CD4-positive, alpha-beta memory T cell (primary cell): ENCODE measurements around the gene GSTO2. TPM values are rescaled to one million over a fixed set of nuclear protein-coding genes. Genes with fewer than 3 reads are reported as not detected.
"Not testable (repeated sequence)": the region's sequence is repeated elsewhere in the genome, so short reads cannot be mapped to it uniquely, and the experiment has no call there.

ENCODE experiments used
- CTCF ChIA-PET: fragments of 350-600 bp; sonication (Branson Sonifier 250); formaldehyde crosslinking; loops from one replicate; lab custom pipeline; 2021; ENCODE audit warnings: inconsistent platforms; ENCODE audit not compliant: partially characterized antibody; lab: Charles Lee
- POLR2A ChIA-PET: fragments of 350-600 bp; sonication (Branson Sonifier 250); formaldehyde crosslinking; loops from one replicate; lab custom pipeline; 2021; ENCODE audit not compliant: partially characterized antibody; lab: Charles Lee
- DNase-seq, 5 donors: peaks; one replicate each; pipeline versions ENCODE4 v3.0.0 to v3.0.0-alpha.2; 2020 to 2022; ENCODE audit warnings: mixed read lengths in 1 of 5
- H3K27ac ChIP-seq: one replicate; pipeline ENCODE4 v1.7.0; 2013; ENCODE audit warnings: low read depth, low read length
- H3K27me3 ChIP-seq: 2 replicates; pipeline ENCODE4 v1.7.0; 2013; ENCODE audit warnings: mild to moderate bottlenecking, low read length, moderate library complexity; ENCODE audit not compliant: insufficient read depth
- H3K36me3 ChIP-seq: 2 replicates; pipeline ENCODE4 v1.7.0; 2013; ENCODE audit warnings: mild to moderate bottlenecking, low read length, moderate library complexity; ENCODE audit not compliant: insufficient read depth
- H3K4me1 ChIP-seq: 2 replicates; pipeline ENCODE4 v1.7.0; 2013; ENCODE audit warnings: mild to moderate bottlenecking, low read length, moderate library complexity; ENCODE audit not compliant: insufficient read depth
- H3K4me3 ChIP-seq, 2 donors: one replicate each; pipeline ENCODE4 v1.7.0; 2013; ENCODE audit warnings: low read length in 2 of 2, mild to moderate bottlenecking in 1 of 2
- H3K9me3 ChIP-seq, 2 donors: one replicate each; pipeline ENCODE4 v1.7.0; 2013; ENCODE audit warnings: low read length in 2 of 2, control low read depth in 1 of 2; ENCODE audit not compliant: control insufficient read depth in 1 of 2
- H3K27ac Mint-ChIP-seq, 7 donors: one replicate each; pipeline ENCODE4 v1.8.0; 2020 to 2021; ENCODE audit warnings: mixed read lengths in 7 of 7, mild to moderate bottlenecking in 6 of 7, inconsistent platforms in 3 of 7, moderate library complexity in 3 of 7
- H3K27me3 Mint-ChIP-seq, 2 donors: one replicate each; pipeline ENCODE4 v1.8.0; 2020 to 2021; ENCODE audit warnings: mixed read lengths in 2 of 2
- H3K36me3 Mint-ChIP-seq, 2 donors: one replicate each; pipeline ENCODE4 v1.8.0; 2020 to 2021; ENCODE audit warnings: mixed read lengths in 2 of 2, inconsistent platforms in 1 of 2, mild to moderate bottlenecking in 1 of 2
- H3K4me1 Mint-ChIP-seq, 4 donors: one replicate each; pipeline ENCODE4 v1.8.0; 2020 to 2021; ENCODE audit warnings: mixed read lengths in 4 of 4, mild to moderate bottlenecking in 1 of 4
- H3K4me3 Mint-ChIP-seq, 8 donors: one replicate each; pipeline ENCODE4 v1.8.0; 2020 to 2021; ENCODE audit warnings: mixed read lengths in 8 of 8, mild to moderate bottlenecking in 7 of 8, moderate library complexity in 6 of 8, inconsistent platforms in 3 of 8
- H3K9me3 Mint-ChIP-seq, 8 donors: one replicate each; pipeline ENCODE4 v1.8.0; 2020 to 2021; ENCODE audit warnings: mixed read lengths in 8 of 8, mild to moderate bottlenecking in 5 of 8, inconsistent platforms in 3 of 8, moderate library complexity in 1 of 8
- intact Hi-C: fragments of 100-400 bp; cut with micrococcal nuclease; formaldehyde crosslinking; loops from one replicate; pipeline ENCODE4 v1.15.1; 2023
- polyA plus RNA-seq, 2 donors: library from polyadenylated mRNA; unstranded; fragments of 300-500 nt; fragmentation: Illumina TruSeq; gene quantifications; one replicate each; pipeline ENCODE4 v1.2.3, GENCODE V29; 2021
- total RNA-seq, 2 experiments: library from RNA; stranded (reverse); gene quantifications; one replicate each; pipeline ENCODE4 v1.2.3, GENCODE V29; 2021

GSTO2 gene
- total and polyA plus RNA-seq, 4 experiments from 2014 or later: 0.94 to 2.3 (median 1.4) TPM

DNA sequence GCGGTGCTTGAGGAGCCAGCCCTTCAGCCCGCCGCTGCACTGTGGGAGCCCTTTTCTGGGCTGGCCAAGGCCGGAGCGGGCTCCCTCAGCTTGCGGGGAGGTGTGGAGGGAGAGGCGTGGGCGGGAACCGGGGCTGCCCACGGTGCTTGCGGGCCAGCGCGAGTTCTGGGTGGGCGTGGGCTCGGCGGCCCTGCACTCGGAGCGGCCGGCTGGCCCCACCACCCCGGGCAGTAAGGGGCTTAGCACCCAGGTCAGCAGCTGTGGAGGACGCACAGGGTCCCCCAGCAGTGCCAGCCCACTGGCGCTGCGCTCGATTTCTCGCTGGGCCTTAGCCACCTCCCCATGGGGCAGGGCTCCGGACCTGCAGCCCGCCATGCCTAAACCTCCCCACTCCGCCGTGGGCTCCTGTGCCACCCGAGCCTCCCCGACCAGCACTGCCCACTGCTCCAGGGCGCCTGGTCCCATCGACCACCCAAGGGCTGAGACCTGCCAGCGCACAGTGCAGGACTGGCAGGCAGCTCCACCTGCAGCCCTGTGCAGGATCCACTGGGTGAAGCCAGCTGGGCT, 23.8 kb upstream of the GSTO2 start:
- Histone ChIP-seq H3K9me3 (no peaks in the 10 kb centered on the region), H3K4me1 (no peaks in the 10 kb centered on the region), H3K4me3 (no peak overlapping the region), H3K27ac (no peak overlapping the region), H3K27me3 (peaks cover 3% of the 10 kb centered on the region), H3K36me3 (no peaks in the 10 kb centered on the region)
- ChIA-PET POLR2A (interaction anchor here (1.3 kb wide), 1 partner anchor 11 kb away, joined by 3 read pairs; no protein-coding TSS in a partner anchor), CTCF (interaction anchor here (1.1 kb wide), 1 partner anchor 9 kb away, joined by 3 read pairs; the partner anchor contains the start of gene GSTO1)
- Mint-ChIP-seq H3K36me3 (peaks cover 0 to 4% of the 10 kb centered on the region in 2 donors), H3K4me3 (no peak overlapping the region), H3K27me3 (peaks cover 6 to 12% of the 10 kb centered on the region in 2 donors), H3K4me1 (no peaks in the 10 kb centered on the region), H3K27ac (no peak overlapping the region), H3K9me3 (peaks cover 0 to 2% (median 0%) of the 10 kb centered on the region in 8 donors)
- intact Hi-C loops: no loop called here
- no peak for DNase-seq

DNA sequence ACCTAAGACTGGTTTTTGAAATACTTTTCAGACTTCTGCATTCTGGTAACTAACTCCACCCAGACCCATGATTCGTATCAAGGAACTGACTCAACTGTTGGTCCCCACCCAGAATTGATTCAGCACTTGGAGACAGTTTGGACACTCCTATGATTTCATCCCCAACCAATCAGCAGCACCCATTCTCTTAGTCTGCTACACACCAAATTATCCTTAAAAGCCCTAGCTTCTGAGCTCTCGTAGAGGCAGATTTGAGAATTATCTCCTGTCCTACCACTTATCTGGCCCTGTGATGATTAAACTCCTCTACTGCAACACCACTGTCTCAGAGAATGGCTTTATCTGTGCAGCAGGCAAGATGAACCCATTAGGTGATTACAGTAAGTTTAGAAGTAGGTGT, 22.0 kb upstream of the GSTO2 start:
- ChIA-PET CTCF (interaction anchor here (2.4 kb wide), 1 partner anchor 28 kb away, joined by 14 read pairs; no protein-coding TSS in a partner anchor), POLR2A (no interaction called here)
- no peaks in the 10 kb centered on the region for H3K27me3 ChIP-seq
- no peak overlapping the region for H3K4me3 Mint-ChIP-seq
- peaks cover 0 to 4% of the 10 kb centered on the region in 2 donors for H3K36me3 Mint-ChIP-seq
- H3K27ac Mint-ChIP-seq: no peak overlapping the region
- peaks cover 5 to 11% of the 10 kb centered on the region in 2 donors for H3K27me3 Mint-ChIP-seq
- no peaks in the 10 kb centered on the region for H3K36me3 ChIP-seq
- no peaks in the 10 kb centered on the region for H3K4me1 Mint-ChIP-seq
- no peak for DNase-seq
- no peaks in the 10 kb centered on the region for H3K4me1 ChIP-seq
- H3K9me3 ChIP-seq: no peaks in the 10 kb centered on the region
- no peak overlapping the region for H3K27ac ChIP-seq
- H3K4me3 ChIP-seq: no peak overlapping the region
- intact Hi-C loops: no loop called here
- peaks cover 0 to 2% (median 0%) of the 10 kb centered on the region in 8 donors for H3K9me3 Mint-ChIP-seq

GRCh38 chr10:104247513-104248146, 21.4 kb upstream of the GSTO2 start:
- peaks cover 0 to 2% (median 0%) of the 10 kb centered on the region in 8 donors for H3K9me3 Mint-ChIP-seq
- peaks cover 5 to 10% of the 10 kb centered on the region in 2 donors for H3K27me3 Mint-ChIP-seq
- Histone ChIP-seq H3K4me3 (no peak overlapping the region), H3K27ac (no peak overlapping the region), H3K9me3 (no peaks in the 10 kb centered on the region), H3K4me1 (no peaks in the 10 kb centered on the region), H3K36me3 (no peaks in the 10 kb centered on the region), H3K27me3 (no peaks in the 10 kb centered on the region)
- no peak for DNase-seq
- ChIA-PET POLR2A (no interaction called here), CTCF (interaction anchor here (0.9 to 2.4 kb wide), 2 partner anchors 9 to 27 kb away, joined by 4 to 14 read pairs; no protein-coding TSS in a partner anchor)
- H3K4me3 Mint-ChIP-seq: no peak overlapping the region
- peaks cover 0 to 4% of the 10 kb centered on the region in 2 donors for H3K36me3 Mint-ChIP-seq
- no peaks in the 10 kb centered on the region for H3K4me1 Mint-ChIP-seq
- intact Hi-C loops: no loop called here
- H3K27ac Mint-ChIP-seq: no peak overlapping the region

DNA sequence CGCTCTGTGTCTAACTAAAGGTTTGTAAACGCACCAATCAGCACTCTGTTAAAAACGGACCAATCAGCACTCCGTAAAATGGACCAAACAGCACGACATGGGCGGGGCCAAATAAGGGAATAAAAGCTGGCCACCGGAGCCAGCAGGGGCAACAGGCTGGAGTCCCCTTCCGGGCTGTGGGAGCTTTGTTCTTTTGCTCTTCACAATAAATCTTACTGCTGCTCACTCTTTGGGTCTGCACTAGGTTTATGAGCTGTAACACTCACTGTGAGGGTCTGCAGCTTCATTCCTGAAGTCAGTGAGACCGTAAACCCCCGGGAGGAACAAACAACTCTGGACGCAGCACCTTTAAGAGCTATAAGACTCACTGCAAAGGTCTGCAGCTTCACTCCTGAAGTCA, 20.1 kb upstream of the GSTO2 start:
- H3K4me3 Mint-ChIP-seq, H3K4me1 ChIP-seq, H3K27ac Mint-ChIP-seq, H3K27ac ChIP-seq, H3K9me3 ChIP-seq, intact Hi-C loops, H3K36me3 ChIP-seq, H3K9me3 Mint-ChIP-seq, H3K27me3 ChIP-seq, H3K4me1 Mint-ChIP-seq, H3K36me3 Mint-ChIP-seq, POLR2A ChIA-PET, DNase-seq, H3K4me3 ChIP-seq, H3K27me3 Mint-ChIP-seq: not testable (repeated sequence)
- CTCF ChIA-PET: interaction anchor here (0.6 to 2.4 kb wide), 2 partner anchors 26 to 266 kb away, joined by 3 to 14 read pairs; no protein-coding TSS in a partner anchor

GRCh38 chr10:104250371-104250770, 18.6 kb upstream of the GSTO2 start:
- no peak for DNase-seq
- Mint-ChIP-seq H3K4me3 (no peak overlapping the region), H3K9me3 (peaks cover 0 to 2% (median 0%) of the 10 kb centered on the region in 8 donors), H3K27me3 (peaks cover 5% of the 10 kb centered on the region in 2 donors), H3K4me1 (peaks cover 9 to 13% (median 10%) of the 10 kb centered on the region in 4 donors), H3K27ac (no peak overlapping the region), H3K36me3 (peaks cover 0 to 4% of the 10 kb centered on the region in 2 donors)
- CTCF ChIA-PET: interaction anchor here (1.6 kb wide), 1 partner anchor 24 kb away, joined by 7 read pairs; no protein-coding TSS in a partner anchor
- intact Hi-C loops: no loop called here
- H3K4me3 ChIP-seq: no peak overlapping the region
- no peaks in the 10 kb centered on the region for H3K27me3 ChIP-seq
- H3K36me3 ChIP-seq: no peaks in the 10 kb centered on the region
- H3K9me3 ChIP-seq: no peaks in the 10 kb centered on the region
- no peak overlapping the region for H3K27ac ChIP-seq
- peaks cover 6% of the 10 kb centered on the region for H3K4me1 ChIP-seq
- POLR2A ChIA-PET: no interaction called here

DNA sequence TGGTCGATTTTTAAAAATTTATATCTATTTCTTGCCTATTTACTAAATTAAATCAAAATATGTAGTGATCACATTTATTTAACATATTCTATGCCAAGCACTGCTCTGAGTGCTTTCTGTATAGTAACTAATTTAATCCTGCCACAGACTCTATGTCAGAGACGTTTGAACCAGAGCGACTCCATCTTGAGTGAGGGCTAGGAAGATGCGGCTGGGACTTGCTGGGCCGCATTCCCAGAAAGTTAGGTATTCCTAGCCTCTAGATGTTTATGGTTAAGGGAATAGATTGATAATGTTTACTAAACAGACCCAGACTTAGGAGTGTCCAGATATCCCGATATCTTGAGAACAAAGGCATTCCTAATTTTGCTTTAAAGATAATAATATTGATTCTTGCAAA, 17.5 kb upstream of the GSTO2 start:
- H3K36me3 ChIP-seq: no peaks in the 10 kb centered on the region
- Mint-ChIP-seq H3K27ac (no peak overlapping the region), H3K27me3 (peaks cover 5% of the 10 kb centered on the region in 2 donors), H3K4me3 (no peak overlapping the region), H3K4me1 (peaks cover 14 to 23% (median 18%) of the 10 kb centered on the region in 4 donors), H3K9me3 (peaks cover 0 to 2% (median 0%) of the 10 kb centered on the region in 8 donors), H3K36me3 (peaks cover 4 to 6% of the 10 kb centered on the region in 2 donors)
- no peak for DNase-seq
- ChIA-PET POLR2A (no interaction called here), CTCF (no interaction called here)
- intact Hi-C loops: no loop called here
- H3K27ac ChIP-seq: no peak overlapping the region
- H3K27me3 ChIP-seq: no peaks in the 10 kb centered on the region
- peaks cover 14% of the 10 kb centered on the region for H3K4me1 ChIP-seq
- no peaks in the 10 kb centered on the region for H3K9me3 ChIP-seq
- H3K4me3 ChIP-seq: no peak overlapping the region

DNA sequence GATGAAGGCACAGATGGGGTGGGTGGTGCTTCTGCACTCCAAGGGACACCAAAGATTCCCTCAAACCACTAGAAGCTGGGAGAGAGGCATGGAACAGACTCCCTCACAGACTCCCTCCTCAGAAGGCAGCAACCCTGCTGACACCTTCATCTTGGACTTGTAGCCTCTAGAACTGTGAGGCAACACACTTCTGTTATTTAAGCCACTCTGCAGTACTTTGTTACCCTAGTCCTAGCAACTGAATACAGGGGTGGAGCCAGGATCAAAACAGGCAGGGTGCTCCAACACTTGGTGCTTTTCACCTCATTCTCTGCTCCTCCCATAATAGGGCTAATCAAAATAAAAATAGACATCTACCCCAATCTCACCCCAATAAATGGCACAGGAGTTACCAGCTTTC, 16.6 kb upstream of the GSTO2 start:
- H3K27ac ChIP-seq: no peak overlapping the region
- intact Hi-C loops: no loop called here
- no peak overlapping the region for H3K27ac Mint-ChIP-seq
- no peaks in the 10 kb centered on the region for H3K36me3 ChIP-seq
- no peak for DNase-seq
- H3K27me3 ChIP-seq: no peaks in the 10 kb centered on the region
- no peaks in the 10 kb centered on the region for H3K9me3 ChIP-seq
- peaks cover 23% of the 10 kb centered on the region for H3K4me1 ChIP-seq
- peak overlapping the region in 2 of 8 donors; percentile 0 to 50 for H3K4me3 Mint-ChIP-seq
- CTCF ChIA-PET: interaction anchor here (1.7 to 6.3 kb wide), 2 partner anchors 22 to 39 kb away, joined by 4 to 73 read pairs; no protein-coding TSS in a partner anchor
- no peak overlapping the region for H3K4me3 ChIP-seq
- peaks cover 19 to 32% (median 25%) of the 10 kb centered on the region in 4 donors for H3K4me1 Mint-ChIP-seq
- no peaks in the 10 kb centered on the region for H3K9me3 Mint-ChIP-seq
- peaks cover 5% of the 10 kb centered on the region in 2 donors for H3K27me3 Mint-ChIP-seq
- POLR2A ChIA-PET: no interaction called here
- peaks cover 0 to 10% of the 10 kb centered on the region in 2 donors for H3K36me3 Mint-ChIP-seq
